Right lung (tissue), 5 donors: ENCODE measurements around the gene ELANE. TPM values are rescaled to one million over a fixed set of nuclear protein-coding genes. Genes with fewer than 3 reads are reported as not detected.
"Not testable (repeated sequence)": the region's sequence is repeated elsewhere in the genome, so short reads cannot be mapped to it uniquely, and the experiment has no call there.

Source experiments
- DNase-seq, 2 donors: peaks; one replicate each; pipeline ENCODE4 v3.0.0-alpha.2; 2013
- polyA plus RNA-seq, 5 donors: library from polyadenylated mRNA; unstranded; fragments of 120-200 nt; gene quantifications; one replicate each; pipeline versions ENCODE4 v1.2.1 to v1.2.3, GENCODE V29; 2013; ENCODE audit warnings: inconsistent platforms in 1 of 5, low replicate concordance in 1 of 5; ENCODE audit not compliant: insufficient read length in 5 of 5, insufficient read depth in 1 of 5

Gene ELANE
- polyA plus RNA-seq, 5 donors, result 0.20 to 1.7 (median 0.75) TPM

- no peak for DNase-seq
Measured at GRCh38 chr19:813219-814151, 38.6 kb upstream of the ELANE start.

DNA sequence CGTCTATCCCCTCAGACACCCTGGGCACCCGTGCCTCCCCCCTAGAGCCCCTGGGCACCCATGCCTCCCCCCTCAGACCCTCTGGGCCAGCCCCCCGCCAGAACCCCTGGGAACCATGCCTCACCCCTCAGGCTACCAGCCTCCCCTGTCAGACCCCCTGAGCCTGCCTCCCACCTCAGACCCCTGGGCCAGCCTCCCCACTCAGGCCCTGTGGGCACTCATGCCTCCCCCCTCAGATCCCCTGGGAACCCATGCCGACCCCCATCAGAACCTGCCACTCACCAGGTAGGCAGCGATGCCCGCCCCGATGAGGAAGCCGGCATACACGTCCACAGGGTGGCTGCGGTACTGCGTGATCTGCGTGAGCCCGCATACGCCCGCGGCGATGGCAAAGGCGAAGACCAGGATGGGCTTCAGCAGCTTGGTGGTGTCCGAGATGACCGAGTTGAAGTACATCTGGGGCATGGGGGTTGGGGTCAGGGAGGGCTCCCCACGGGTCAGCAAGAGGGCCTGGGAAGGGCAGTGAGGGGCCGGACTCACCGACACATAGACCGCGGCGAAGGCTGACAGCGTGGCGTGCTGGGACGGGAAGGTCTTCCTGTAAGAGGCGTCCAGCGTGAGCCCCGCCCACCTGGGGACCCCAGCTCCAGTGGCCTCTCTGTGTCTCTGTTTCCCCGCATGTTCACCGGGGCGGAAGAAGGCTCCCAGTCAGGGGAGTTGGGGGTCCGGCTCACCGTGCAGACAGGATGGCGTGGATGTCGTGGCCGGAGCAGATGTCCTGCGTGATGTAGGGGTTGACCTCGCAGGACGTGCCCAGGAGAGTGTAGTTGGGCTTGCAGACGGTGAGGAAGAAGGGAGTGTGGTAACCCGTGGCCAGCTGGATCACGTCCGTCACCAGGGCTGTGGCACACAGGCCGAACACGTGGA is 37.7 kb upstream of the ELANE start:
- no peak for DNase-seq

GRCh38 chr19:815079-815774 is 36.9 kb upstream of the ELANE start:
- no peak for DNase-seq

GRCh38 chr19:815775-816499 is 36.2 kb upstream of the ELANE start:
- DNase-seq, result no peak

- no peak for DNase-seq
Measured at GRCh38 chr19:816500-816857, 35.6 kb upstream of the ELANE start.

DNA sequence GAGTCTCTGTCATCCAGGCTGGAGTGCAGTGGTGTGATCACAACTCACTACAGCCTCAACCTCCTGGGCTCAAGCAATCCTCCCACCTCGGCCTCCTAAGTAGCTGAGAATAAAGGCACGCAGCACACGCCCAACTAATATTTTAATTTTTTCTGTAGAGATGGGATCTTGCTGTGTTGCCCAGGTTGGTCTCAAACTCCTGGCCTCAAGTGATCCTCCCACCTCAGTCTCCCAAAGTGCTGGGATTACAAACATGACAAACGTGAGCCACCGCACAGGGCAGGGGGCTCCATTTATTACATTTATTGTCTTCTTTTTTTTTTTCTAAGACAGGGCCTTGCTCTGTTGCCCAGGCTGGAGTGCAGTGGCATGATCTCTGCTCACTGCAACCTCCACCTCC is 31.9 kb upstream of the ELANE start:
- DNase-seq, result not testable (repeated sequence)

- no peak for DNase-seq
Measured at GRCh38 chr19:821231-821824, 30.8 kb upstream of the ELANE start.

- no peak for DNase-seq
Measured at GRCh38 chr19:821825-822503, 30.1 kb upstream of the ELANE start, which contains the start of gene PLPPR3. PLPPR3 (minus strand) TSS chr19:821955; CDS start chr19:821559, 396 bp downstream.

- DNase-seq, result no peak
Measured at GRCh38 chr19:823565-824121, 28.5 kb upstream of the ELANE start.

DNA sequence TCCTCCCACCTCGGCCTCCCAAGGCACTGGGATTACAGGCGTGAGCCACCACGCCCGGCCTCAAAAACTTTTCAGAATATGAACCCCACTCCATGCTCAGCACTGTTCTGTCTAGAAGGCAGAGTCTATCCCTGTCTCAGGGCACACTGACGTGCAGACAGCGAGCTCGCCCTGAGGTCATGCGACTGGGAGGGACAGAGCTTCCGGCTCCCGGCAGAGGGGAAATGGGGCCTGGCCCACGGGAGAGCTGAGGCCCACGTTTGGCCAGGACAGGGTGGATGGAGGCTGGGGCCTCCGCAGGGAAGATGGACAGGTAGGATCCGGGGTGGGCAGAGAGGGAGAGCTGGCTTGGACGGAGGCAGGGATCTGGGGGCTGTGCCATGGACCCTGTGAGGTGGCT is 27.2 kb upstream of the ELANE start:
- DNase-seq, result no peak

- no peak for DNase-seq
Measured at GRCh38 chr19:825897-826644, 26.0 kb upstream of the ELANE start.

DNA sequence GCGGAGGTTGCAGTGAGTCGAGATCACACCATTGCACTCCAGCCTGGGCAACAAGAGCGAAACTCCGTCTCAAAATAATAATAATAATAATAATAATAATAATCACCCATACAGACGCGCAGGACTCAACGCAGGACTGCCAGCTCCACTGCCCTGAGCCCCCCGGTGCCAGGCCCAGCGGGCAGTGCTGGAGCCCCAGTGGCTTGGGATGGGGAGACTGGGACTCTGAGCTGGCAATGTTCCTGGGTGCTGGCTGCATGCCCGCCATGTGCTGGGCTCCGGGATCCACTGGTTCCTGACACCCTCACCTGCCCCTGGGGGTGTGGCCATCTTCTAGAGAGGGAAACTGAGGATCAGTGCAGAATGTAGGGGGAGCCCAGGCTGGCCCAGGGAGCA is 24.8 kb upstream of the ELANE start:
- no peak for DNase-seq

DNA sequence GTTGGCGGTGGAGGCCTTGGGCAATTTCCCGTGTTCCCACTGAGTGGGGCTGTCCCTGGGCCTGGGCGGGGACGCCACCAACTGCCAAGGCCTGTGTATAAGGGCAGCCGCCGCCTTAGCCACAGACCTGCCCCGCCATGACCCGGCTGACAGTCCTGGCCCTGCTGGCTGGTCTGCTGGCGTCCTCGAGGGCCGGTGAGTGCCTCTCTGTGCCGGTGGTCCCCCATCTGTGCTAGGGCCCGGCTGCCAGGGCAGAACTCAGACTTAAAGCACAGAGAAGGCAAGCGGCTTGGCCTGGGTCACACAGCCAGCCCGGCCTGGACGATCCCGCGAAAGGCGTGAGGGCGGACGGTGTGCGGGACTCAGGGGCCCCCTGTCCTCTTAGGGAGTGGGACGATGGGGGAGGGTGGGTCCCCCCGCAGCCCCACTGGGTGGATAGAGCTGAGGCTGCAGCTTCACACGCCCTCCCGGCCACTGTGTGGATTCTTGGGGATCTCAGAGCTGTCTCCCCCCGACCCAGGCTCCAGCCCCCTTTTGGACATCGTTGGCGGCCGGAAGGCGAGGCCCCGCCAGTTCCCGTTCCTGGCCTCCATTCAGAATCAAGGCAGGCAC is 24.3 kb upstream of the ELANE start, which contains the start of gene AZU1:
Gene AZU1 (plus strand): TSS at position 128 of the 612 bp plus-strand sequence. CDS start 10 bp downstream, at position 138.
- DNase-seq, result no peak

DNA sequence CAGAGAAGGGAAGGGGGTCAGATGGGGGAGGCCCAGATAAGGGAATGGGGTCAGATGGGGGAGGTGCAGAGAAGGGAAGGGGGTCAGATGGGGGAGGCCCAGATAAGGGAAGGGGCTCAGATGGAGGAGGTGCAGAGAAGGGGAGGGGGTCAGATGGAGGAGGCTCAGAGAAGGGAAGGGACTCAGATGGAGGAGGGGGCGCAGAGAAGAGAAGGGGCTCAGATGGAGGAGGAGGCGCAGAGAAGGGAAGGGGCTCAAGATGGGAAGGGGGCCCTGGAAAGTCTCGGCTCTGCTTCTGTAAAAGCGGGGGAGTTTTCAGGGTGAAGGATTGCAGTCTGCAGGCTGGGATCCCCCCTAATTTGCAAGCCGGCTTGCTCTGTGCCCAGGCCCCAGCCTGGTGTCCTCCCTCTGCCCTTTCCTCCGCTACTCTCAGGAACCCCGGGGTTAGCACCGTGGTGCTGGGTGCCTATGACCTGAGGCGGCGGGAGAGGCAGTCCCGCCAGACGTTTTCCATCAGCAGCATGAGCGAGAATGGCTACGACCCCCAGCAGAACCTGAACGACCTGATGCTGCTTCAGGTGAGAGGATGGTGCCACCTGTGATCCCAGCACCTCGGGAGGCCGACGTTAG is 22.9 kb upstream of the ELANE start:
- DNase-seq, result no peak

- no peak for DNase-seq
Measured at GRCh38 chr19:831407-832369, 20.4 kb upstream of the ELANE start.

- DNase-seq, result no peak
Measured at GRCh38 chr19:834216-834615, 17.9 kb upstream of the ELANE start.
